H1 (cell line): ENCODE measurements around the gene ZNF225. TPM values are rescaled to one million over a fixed set of nuclear protein-coding genes. Genes with fewer than 3 reads are reported as not detected.

ENCODE experiments used
- RFX5 ChIP-seq: IDR thresholded peaks from 2 replicates; pipeline ENCODE4 v1.6.1; 2011; ENCODE audit warnings: low read depth, low read length, improper control_type of control experiment, borderline replicate concordance
- polyA plus RNA-seq, 7 experiments: library from polyadenylated mRNA; depleted of rRNA in 3 of 7; stranded (reverse) in 5 of 7; unstranded in 2 of 7; fragments of >200 nt in 5 of 7; fragments of 200-250 nt in 2 of 7; gene quantifications; 1 replicate in 5 of 7; 2 replicates in 1 of 7; 4 replicates in 1 of 7; pipeline versions ENCODE4 v1.2.1 to v1.2.3, GENCODE V29; 2011 to 2013; ENCODE audit warnings: missing spikeins in 2 of 7, mixed read lengths in 2 of 7
- total RNA-seq: library from RNA; stranded (reverse); fragmentation: NEBNext Ultra II Directional; extraction: Animal tissue kit (Norgen Biotek cat#: 25700); gene quantifications from 2 replicates; pipeline ENCODE4 v1.2.1, GENCODE V29; 2021
- TF ChIP-seq, protein P1 (sequence below): IDR thresholded peaks from 2 replicates; pipeline ENCODE4 v1.6.1; 2011; ENCODE audit warnings: low read depth, mild to moderate bottlenecking, low read length; ENCODE audit not compliant: insufficient read depth

The ZNF225 gene
- total and polyA plus RNA-seq, 2 of the 8 experiments (the other 6 are each of a cell fraction or from before 2014, with no cell fraction given), result 0.98 to 5.0 TPM

DNA sequence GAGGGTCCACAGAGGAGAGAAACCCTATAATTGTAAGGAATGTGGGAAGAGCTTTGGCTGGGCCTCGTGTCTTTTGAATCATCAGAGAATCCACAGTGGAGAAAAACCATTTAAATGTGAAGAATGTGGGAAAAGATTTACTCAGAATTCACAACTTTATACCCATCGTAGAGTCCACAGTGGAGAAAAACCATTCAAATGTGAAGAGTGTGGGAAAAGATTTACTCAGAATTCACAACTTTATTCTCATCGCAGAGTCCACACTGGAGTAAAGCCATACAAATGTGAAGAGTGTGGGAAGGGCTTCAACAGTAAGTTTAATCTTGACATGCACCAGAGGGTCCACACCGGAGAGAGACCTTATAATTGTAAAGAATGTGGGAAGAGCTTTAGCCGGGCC lies 18.8 kb downstream of the ZNF225 start (continued):
- TF ChIP-seq, protein P1, sequence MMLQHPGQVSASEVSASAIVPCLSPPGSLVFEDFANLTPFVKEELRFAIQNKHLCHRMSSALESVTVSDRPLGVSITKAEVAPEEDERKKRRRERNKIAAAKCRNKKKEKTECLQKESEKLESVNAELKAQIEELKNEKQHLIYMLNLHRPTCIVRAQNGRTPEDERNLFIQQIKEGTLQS, result no peak
- no peak for TF ChIP-seq RFX5
